GM23338 (cell line): ENCODE data around the gene EYS. TPM values are rescaled to one million over a fixed set of nuclear protein-coding genes. Genes with fewer than 3 reads are reported as not detected.

ENCODE experiments used
- ATAC-seq: fragments of 200-7000 bp; cut with Tn5 transposase; 3 replicates; pipeline ENCODE4 v1.9.1; 2020
- DNase-seq: peaks from one replicate; pipeline ENCODE4 v3.0.0-alpha.2; 2015; ENCODE audit warnings: low spot score
- H2AFZ ChIP-seq: fragments of 200-600 bp; sonication (generic); 2 replicates; pipeline ENCODE4 v1.8.0; 2016; ENCODE audit warnings: antibody characterized with exemption, mild to moderate bottlenecking, moderate library complexity
- H3F3A ChIP-seq: fragments of 200-600 bp; sonication (generic); replicated peaks from 2 replicates; pipeline ENCODE4 v1.8.0; 2017; ENCODE audit warnings: antibody characterized with exemption, mixed run types, low read depth
- H3K27ac ChIP-seq: fragments of 200-600 bp; sonication (generic); 2 replicates; pipeline ENCODE4 v1.6.1; 2016; ENCODE audit warnings: low read depth
- H3K27me3 ChIP-seq: fragments of 200-600 bp; sonication (generic); 2 replicates; pipeline ENCODE4 v1.8.0; 2016; ENCODE audit warnings: mild to moderate bottlenecking, mixed run types, moderate library complexity; ENCODE audit not compliant: insufficient read depth
- H3K36me3 ChIP-seq: fragments of 200-600 bp; sonication (generic); 2 replicates; pipeline ENCODE4 v1.8.0; 2016; ENCODE audit warnings: mild to moderate bottlenecking; ENCODE audit not compliant: insufficient read depth
- H3K4me1 ChIP-seq: fragments of 200-600 bp; sonication (generic); 2 replicates; pipeline ENCODE4 v1.8.0; 2016; ENCODE audit warnings: mild to moderate bottlenecking, moderate library complexity; ENCODE audit not compliant: insufficient read depth
- H3K4me2 ChIP-seq: fragments of 200-600 bp; sonication (generic); 2 replicates; pipeline ENCODE4 v1.7.1; 2017; ENCODE audit warnings: mixed run types
- H3K4me3 ChIP-seq: fragments of 200-600 bp; sonication (generic); 2 replicates; pipeline ENCODE4 v1.6.1; 2016; ENCODE audit warnings: mixed run types
- H3K79me2 ChIP-seq: fragments of 200-600 bp; sonication (generic); replicated peaks from 2 replicates; pipeline ENCODE4 v1.8.0; 2017; ENCODE audit warnings: mild to moderate bottlenecking; ENCODE audit not compliant: insufficient read depth
- H3K9me2 ChIP-seq: fragments of 200-600 bp; sonication (generic); 2 replicates; pipeline ENCODE4 v1.8.0; 2017; ENCODE audit not compliant: insufficient read depth
- H4K20me1 ChIP-seq: fragments of 200-600 bp; sonication (generic); replicated peaks from 2 replicates; pipeline ENCODE4 v1.8.0; 2017; ENCODE audit warnings: mild to moderate bottlenecking; ENCODE audit not compliant: insufficient read depth
- H3K27ac Mint-ChIP-seq: 2 replicates; pipeline ENCODE4 v1.8.0; 2020; ENCODE audit warnings: inconsistent platforms, mild to moderate bottlenecking, moderate library complexity, mixed read lengths
- H3K27me3 Mint-ChIP-seq: 3 replicates; pipeline ENCODE4 v1.8.0; 2022; ENCODE audit warnings: low read depth, mild to moderate bottlenecking, moderate library complexity, mixed read lengths, inconsistent platforms; ENCODE audit not compliant: insufficient read depth, poor library complexity
- H3K36me3 Mint-ChIP-seq: 3 replicates; pipeline ENCODE4 v1.8.0; 2021; ENCODE audit warnings: low read depth, mild to moderate bottlenecking, inconsistent platforms, moderate library complexity, mixed read lengths
- H3K4me1 Mint-ChIP-seq: 3 replicates; pipeline ENCODE4 v1.8.0; 2020; ENCODE audit warnings: mild to moderate bottlenecking, inconsistent platforms, mixed read lengths
- H3K4me3 Mint-ChIP-seq: 3 replicates; pipeline ENCODE4 v1.8.0; 2021; ENCODE audit warnings: moderate library complexity, mild to moderate bottlenecking, inconsistent platforms, mixed read lengths
- H3K9me3 Mint-ChIP-seq: 3 replicates; pipeline ENCODE4 v1.8.0; 2020; ENCODE audit warnings: moderate library complexity, mild to moderate bottlenecking, inconsistent platforms, mixed read lengths
- CREB1 ChIP-seq: fragments of 250-450 bp; sonication (Bioruptor Pico); IDR thresholded peaks from 2 replicates; pipeline ENCODE4 v1.5.0; 2020; ENCODE audit warnings: low read depth, mild to moderate bottlenecking, moderate library complexity
- ETS1 ChIP-seq: IDR thresholded peaks from 2 replicates; pipeline ENCODE4 v1.6.1; 2016; ENCODE audit warnings: antibody characterized with exemption
- NANOG ChIP-seq: IDR thresholded peaks from 2 replicates; pipeline ENCODE4 v1.6.1; 2016; ENCODE audit warnings: antibody characterized with exemption, borderline replicate concordance
- REST ChIP-seq: IDR thresholded peaks from one replicate; pipeline ENCODE4 v1.6.1; 2018; ENCODE audit warnings: antibody characterized with exemption; ENCODE audit not compliant: unreplicated experiment
- ZNF114 ChIP-seq: fragments of 250-450 bp; sonication (Bioruptor Pico); IDR thresholded peaks from 2 replicates; pipeline ENCODE4 v1.5.0; 2020; ENCODE audit warnings: mild to moderate bottlenecking, moderate library complexity
- ZNF462 ChIP-seq: fragments of 250-450 bp; sonication (Bioruptor Pico); IDR thresholded peaks from 2 replicates; pipeline ENCODE4 v1.5.0; 2020; ENCODE audit warnings: mild to moderate bottlenecking, moderate library complexity
- polyA plus RNA-seq: library from polyadenylated mRNA; unstranded; fragments of >200 nt; fragmentation: Nextera tagmentation; extraction: Ambion mirVana; gene quantifications from 2 replicates; pipeline ENCODE4 v1.2.1, GENCODE V29; 2016
- total RNA-seq: library from RNA; depleted of rRNA; stranded (reverse); fragments of >200 nt; shearing (Covaris generic); gene quantifications from 2 replicates; pipeline ENCODE4 v1.2.3, GENCODE V29; 2014

EYS gene
- total and polyA plus RNA-seq, 2 experiments from 2014 or later, result 0.38 to 0.52 TPM

GRCh38 chr6:63732336-63732735 lies 1974.7 kb downstream of the EYS start:
- H3K4me1 ChIP-seq, result no peaks in the 10 kb centered on the region
- no peak overlapping the region for H3K27ac ChIP-seq
- ATAC-seq (no peak), DNase-seq (no peak)
- H3F3A ChIP-seq, result no peaks in the 10 kb centered on the region
- H2AFZ ChIP-seq, result no peak overlapping the region
- no peak overlapping the region for H3K4me2 ChIP-seq
- TF ChIP-seq CREB1, result no peak
- no peak for TF ChIP-seq ETS1
- TF ChIP-seq ZNF114 (CRISPR knock-in tag), result no peak
- TF ChIP-seq NANOG, result no peak
- no peak for TF ChIP-seq ZNF462
- TF ChIP-seq REST, result no peak
- Mint-ChIP-seq H3K4me1 (no peaks in the 10 kb centered on the region), H3K4me3 (no peak overlapping the region), H3K27me3 (no peaks in the 10 kb centered on the region), H3K9me3 (peaks cover 2% of the 10 kb centered on the region; the same call in 1 of the 3 replicates), H3K36me3 (no peaks in the 10 kb centered on the region), H3K27ac (no peak overlapping the region)
- no peak overlapping the region for H3K4me3 ChIP-seq
- no peaks in the 10 kb centered on the region for H3K9me2 ChIP-seq
- no peaks in the 10 kb centered on the region for H3K27me3 ChIP-seq
- H4K20me1 ChIP-seq, result no peaks in the 10 kb centered on the region
- H3K36me3 ChIP-seq, result no peaks in the 10 kb centered on the region
- no peaks in the 10 kb centered on the region for H3K79me2 ChIP-seq
